VCaP (cell line): ENCODE results near the gene SCGB3A1.

ENCODE experiments used
- H3K27ac ChIP-seq: fragments of 450-650 bp; 2 replicates; pipeline ENCODE4 v1.5.1; 2017
- CTCF ChIP-seq: fragments of 450-650 bp; conservative IDR thresholded peaks from 2 replicates; pipeline ENCODE4 v1.5.1; 2017; ENCODE audit warnings: mild to moderate bottlenecking, moderate library complexity

Gene SCGB3A1

GRCh38 chr5:180596668-180597231, 5.5 kb upstream of the SCGB3A1 start:
- peak overlapping the region; percentile 98 for H3K27ac ChIP-seq
- TF ChIP-seq CTCF = no peak

DNA sequence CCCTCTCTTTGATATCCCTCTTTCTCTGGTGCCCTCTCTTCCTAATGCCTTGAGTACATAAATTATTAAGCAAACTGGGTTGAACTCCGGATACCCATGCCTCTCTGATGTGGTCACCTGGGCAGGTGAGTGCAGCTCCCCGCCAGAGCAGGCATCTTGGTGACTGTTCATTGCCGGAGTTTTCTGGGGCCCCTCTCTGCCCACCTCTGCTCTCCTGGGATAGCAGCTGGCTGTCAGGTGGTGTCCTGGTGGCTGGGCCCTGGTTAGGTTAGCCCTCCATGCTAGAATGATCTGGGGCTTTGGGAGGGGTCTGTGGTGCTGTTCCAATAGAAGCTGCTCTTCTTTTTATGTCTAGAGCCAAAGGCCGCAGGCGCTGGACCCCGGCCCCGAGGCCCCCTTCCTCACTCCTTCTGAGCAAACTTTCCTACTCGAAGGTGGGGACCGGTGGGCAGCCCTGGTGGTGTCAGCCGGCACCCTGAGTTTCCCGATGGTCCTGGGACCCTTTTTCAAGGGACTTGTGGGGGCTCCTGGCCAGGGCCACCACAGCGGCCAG, 4.9 kb upstream of the SCGB3A1 start:
- H3K27ac ChIP-seq = peak overlapping the region; percentile 98
- TF ChIP-seq CTCF = no peak

- peak overlapping the region; percentile 98 for H3K27ac ChIP-seq
- peak; percentile 18; the same call in 1 of the 2 replicates for TF ChIP-seq CTCF
Observed at GRCh38 chr5:180595381-180596114, 4.2 kb upstream of the SCGB3A1 start.

DNA sequence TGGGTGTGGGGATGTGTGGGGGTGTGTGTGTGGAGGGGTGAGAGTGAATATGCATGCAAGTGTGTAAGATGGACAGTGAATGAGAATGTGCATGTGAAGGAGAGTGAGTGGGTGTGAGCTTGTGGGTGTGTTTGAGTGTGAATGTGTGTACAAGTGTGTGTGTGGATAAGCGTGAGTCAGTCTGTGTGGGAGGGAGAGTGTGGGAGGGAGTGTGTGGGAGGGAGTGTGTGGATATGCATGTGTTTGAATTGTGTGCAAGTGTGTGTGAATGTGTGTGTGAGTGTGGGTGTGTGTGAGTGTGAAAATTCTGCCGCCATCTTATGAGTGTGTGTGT, 3.7 kb upstream of the SCGB3A1 start:
- peak overlapping the region; percentile 98 for H3K27ac ChIP-seq
- no peak for TF ChIP-seq CTCF

GRCh38 chr5:180594311-180595045, 3.2 kb upstream of the SCGB3A1 start:
- TF ChIP-seq CTCF = no peak
- H3K27ac ChIP-seq = peak overlapping the region; percentile 98

- H3K27ac ChIP-seq = peak overlapping the region; percentile 98
- no peak for TF ChIP-seq CTCF
Observed at GRCh38 chr5:180593446-180594206, 2.3 kb upstream of the SCGB3A1 start.

- no peak for TF ChIP-seq CTCF
- no peak overlapping the region for H3K27ac ChIP-seq
Observed at GRCh38 chr5:180592176-180592575, 877 bp upstream of the SCGB3A1 start.
